Measurements from ENCODE around the gene OCA2. TPM values are rescaled to one million over a fixed set of nuclear protein-coding genes. Genes with fewer than 3 reads are reported as not detected.

OCA2 gene
- polyA plus RNA-seq, 1 experiment = not detected

DNA sequence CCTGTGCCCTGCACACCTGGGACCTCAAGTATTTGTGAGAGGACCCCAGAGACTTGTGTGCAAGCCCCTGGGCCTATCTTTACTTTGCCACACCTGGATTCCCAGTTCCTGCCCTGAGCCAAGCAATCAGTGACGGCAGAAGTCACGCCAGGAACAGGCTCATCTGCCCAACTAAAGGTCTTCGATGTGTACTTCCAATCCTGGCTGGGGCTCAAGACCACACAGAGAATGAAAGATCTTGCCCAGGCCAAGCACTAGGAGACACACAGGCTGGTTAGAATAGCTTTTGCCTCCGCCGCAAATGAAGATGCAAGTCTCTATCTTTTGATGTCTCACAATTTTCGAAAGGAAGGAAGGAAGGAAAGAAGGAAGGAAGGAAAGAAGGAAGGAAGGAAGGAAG, 228.8 kb downstream of the OCA2 start:
- Histone ChIP-seq H3K27ac (ENCODE audit: low read depth, low read length) (no peak overlapping the region), H3K4me3 (ENCODE audit: low read depth, low read length) (no peak overlapping the region), H3K27me3 (ENCODE audit: control insufficient read depth, insufficient read depth, low read length) (no peaks in the 10 kb centered on the region), H3K9me3 (ENCODE audit: control insufficient read depth, insufficient read depth, low read length) (peaks cover 19% of the 10 kb centered on the region)
- POLR2A ChIA-PET = no interaction called here
- DNase-seq (ENCODE audit: low read depth, low spot score) = no peak
- CTCF ChIA-PET = no interaction called here
- TF ChIP-seq, protein P1, sequence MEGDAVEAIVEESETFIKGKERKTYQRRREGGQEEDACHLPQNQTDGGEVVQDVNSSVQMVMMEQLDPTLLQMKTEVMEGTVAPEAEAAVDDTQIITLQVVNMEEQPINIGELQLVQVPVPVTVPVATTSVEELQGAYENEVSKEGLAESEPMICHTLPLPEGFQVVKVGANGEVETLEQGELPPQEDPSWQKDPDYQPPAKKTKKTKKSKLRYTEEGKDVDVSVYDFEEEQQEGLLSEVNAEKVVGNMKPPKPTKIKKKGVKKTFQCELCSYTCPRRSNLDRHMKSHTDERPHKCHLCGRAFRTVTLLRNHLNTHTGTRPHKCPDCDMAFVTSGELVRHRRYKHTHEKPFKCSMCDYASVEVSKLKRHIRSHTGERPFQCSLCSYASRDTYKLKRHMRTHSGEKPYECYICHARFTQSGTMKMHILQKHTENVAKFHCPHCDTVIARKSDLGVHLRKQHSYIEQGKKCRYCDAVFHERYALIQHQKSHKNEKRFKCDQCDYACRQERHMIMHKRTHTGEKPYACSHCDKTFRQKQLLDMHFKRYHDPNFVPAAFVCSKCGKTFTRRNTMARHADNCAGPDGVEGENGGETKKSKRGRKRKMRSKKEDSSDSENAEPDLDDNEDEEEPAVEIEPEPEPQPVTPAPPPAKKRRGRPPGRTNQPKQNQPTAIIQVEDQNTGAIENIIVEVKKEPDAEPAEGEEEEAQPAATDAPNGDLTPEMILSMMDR (IDR thresholded peaks at IDR 0.05; ENCODE audit: low read depth, low read length) = no peak

DNA sequence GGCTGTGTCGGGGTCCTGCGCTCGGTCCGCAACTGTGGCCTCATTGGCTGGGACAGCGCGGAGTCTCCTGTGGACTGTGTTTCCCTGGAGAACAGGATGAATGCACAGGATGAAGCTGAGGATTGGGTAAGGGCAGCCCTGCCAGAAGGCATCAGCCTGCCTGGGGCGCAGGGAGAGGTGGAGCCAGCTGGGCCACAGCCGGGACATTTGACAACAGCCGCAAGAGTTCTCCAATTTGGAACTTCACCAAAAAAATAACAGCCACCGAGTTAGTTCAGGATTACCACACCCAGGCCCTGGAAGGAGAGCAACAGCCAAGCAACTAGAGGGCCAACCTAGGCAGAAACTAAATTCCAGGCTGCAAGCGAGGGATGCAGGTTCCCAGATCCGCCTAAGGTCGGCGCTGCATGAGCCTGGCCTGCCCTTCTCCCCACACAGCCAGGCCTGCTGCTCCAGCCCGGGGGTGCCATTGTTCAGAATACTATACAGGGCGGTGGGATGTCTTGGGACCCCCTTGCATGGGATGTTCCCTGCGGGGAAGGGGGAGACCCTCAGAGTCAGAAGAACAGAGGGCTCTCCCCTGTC, 229.3 kb downstream of the OCA2 start:
- H3K27ac ChIP-seq (ENCODE audit: low read depth, low read length) = no peak overlapping the region
- TF ChIP-seq, protein P1 (IDR thresholded peaks at IDR 0.05; ENCODE audit: low read depth, low read length) = no peak
- ChIA-PET CTCF (no interaction called here), POLR2A (no interaction called here)
- no peaks in the 10 kb centered on the region for H3K27me3 ChIP-seq (ENCODE audit: control insufficient read depth, insufficient read depth, low read length)
- H3K4me3 ChIP-seq (ENCODE audit: low read depth, low read length) = no peak overlapping the region
- no peak for DNase-seq (ENCODE audit: low read depth, low spot score)
- peaks cover 23% of the 10 kb centered on the region for H3K9me3 ChIP-seq (ENCODE audit: control insufficient read depth, insufficient read depth, low read length)

DNA sequence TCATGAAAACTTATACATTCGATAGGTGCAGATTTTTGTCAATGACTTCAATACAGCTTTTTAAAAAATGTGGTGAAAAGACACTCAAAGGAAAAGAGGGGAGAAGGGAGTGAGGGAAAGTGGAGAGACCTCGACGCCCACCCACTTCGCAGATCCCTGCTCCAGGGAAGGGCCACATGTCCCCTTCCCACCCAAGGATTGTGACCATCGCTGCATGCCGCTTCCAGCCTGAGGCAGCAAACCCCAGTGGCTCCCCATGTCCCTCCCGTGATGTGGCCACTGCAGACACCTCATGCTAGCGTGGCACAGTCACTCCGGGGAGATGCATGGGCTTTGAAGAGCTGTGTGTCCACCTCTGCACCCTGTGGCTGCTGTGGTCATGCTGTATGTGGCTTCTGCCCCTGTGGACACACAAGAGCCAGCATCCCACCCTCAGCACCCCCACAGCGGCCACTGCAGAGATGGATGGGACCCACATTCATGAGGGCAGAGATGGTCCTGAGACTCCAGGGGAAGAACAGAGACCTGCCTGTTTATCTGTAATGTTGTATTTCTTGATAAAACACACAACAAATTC, 230.2 kb downstream of the OCA2 start:
- H3K27me3 ChIP-seq (ENCODE audit: control insufficient read depth, insufficient read depth, low read length) = no peaks in the 10 kb centered on the region
- POLR2A ChIA-PET = no interaction called here
- TF ChIP-seq, protein P1 (IDR thresholded peaks at IDR 0.05; ENCODE audit: low read depth, low read length) = no peak
- no peak overlapping the region for H3K4me3 ChIP-seq (ENCODE audit: low read depth, low read length)
- DNase-seq (ENCODE audit: low read depth, low spot score) = no peak
- H3K9me3 ChIP-seq (ENCODE audit: control insufficient read depth, insufficient read depth, low read length) = peaks cover 25% of the 10 kb centered on the region
- H3K27ac ChIP-seq (ENCODE audit: low read depth, low read length) = no peak overlapping the region
- CTCF ChIA-PET = interaction anchor here (0.6 kb wide), 1 partner anchor 358 kb away, joined by 3 read pairs; no protein-coding TSS in a partner anchor

DNA sequence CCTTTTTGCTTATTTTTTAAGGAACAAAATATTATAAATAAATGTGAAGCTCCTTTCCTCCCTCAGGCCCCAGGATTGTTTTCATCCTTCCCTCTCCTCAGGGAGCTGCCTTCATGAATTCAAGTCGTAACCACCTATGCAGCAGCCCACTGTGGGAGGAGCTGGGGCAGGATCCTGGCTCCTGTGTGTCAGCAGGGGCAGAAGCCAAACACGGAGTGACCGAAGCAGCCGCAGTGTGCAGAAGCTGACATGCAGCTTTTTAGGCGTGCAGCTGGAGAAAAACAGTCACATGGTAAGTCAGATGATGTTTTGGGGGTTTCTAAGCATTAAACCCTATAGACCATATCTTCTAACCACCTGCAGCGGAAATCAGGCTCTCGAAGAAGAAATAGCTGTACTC, 231.3 kb downstream of the OCA2 start:
- H3K9me3 ChIP-seq (ENCODE audit: control insufficient read depth, insufficient read depth, low read length) = peaks cover 29% of the 10 kb centered on the region
- ChIA-PET POLR2A (no interaction called here), CTCF (no interaction called here)
- TF ChIP-seq, protein P1 (IDR thresholded peaks at IDR 0.05; ENCODE audit: low read depth, low read length) = no peak
- H3K4me3 ChIP-seq (ENCODE audit: low read depth, low read length) = no peak overlapping the region
- H3K27ac ChIP-seq (ENCODE audit: low read depth, low read length) = no peak overlapping the region
- no peak for DNase-seq (ENCODE audit: low read depth, low spot score)
- no peaks in the 10 kb centered on the region for H3K27me3 ChIP-seq (ENCODE audit: control insufficient read depth, insufficient read depth, low read length)

DNA sequence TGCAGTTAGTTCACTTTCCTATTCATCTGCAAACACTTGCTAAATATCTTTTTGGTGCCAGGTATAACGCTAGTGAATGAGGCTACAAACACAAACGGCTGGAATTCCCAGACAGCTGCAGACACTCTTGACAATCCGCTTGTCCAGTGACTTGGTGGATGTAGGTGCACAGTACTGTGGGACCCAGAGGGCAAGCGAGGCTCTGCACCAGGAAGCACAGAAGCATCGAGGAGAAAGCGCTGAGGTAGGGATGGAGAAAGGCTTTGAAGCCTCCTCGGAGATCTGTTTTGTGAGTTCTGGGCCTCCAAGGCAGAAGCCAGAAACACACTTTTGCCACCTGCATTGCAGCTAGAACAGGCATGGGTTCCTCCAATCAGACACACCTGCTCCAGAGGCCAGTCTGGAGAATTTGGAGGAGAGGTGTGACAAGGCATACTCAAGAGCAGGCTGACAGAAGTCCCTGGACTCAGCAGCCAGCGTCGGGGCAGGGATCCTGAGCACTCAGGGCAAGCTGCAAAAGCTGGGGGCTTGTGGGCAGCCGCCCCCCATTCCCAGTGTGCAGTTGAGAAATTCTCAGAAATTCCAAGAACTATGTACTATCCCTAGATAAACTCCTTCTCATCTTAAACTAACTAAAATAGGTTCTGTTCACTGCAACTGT, 232.5 kb downstream of the OCA2 start:
- ChIA-PET POLR2A (no interaction called here), CTCF (no interaction called here)
- Histone ChIP-seq H3K27me3 (ENCODE audit: control insufficient read depth, insufficient read depth, low read length) (no peaks in the 10 kb centered on the region), H3K27ac (ENCODE audit: low read depth, low read length) (no peak overlapping the region), H3K9me3 (ENCODE audit: control insufficient read depth, insufficient read depth, low read length) (peaks cover 36% of the 10 kb centered on the region), H3K4me3 (ENCODE audit: low read depth, low read length) (no peak overlapping the region)
- TF ChIP-seq, protein P1 (IDR thresholded peaks at IDR 0.05; ENCODE audit: low read depth, low read length) = no peak
- DNase-seq (ENCODE audit: low read depth, low spot score) = no peak
